OCI-LY7 (cell line): ENCODE measurements around the gene KCNB1. TPM values are rescaled to one million over a fixed set of nuclear protein-coding genes. Genes with fewer than 3 reads are reported as not detected.

Source experiments
- BruUV-seq: library from RNA; stranded (reverse); fragments of 400-500 nt; replicated peaks from 2 replicates; lab custom pipeline; 2021; lab: Mats Ljungman, UMichigan
- CTCF ChIA-PET: fragments of 300-600 bp; sonication (Branson Sonifier 250); formaldehyde crosslinking; loops from one replicate; lab custom pipeline; 2022; ENCODE audit warnings: antibody characterized with exemption; ENCODE audit not compliant: unreplicated experiment; lab: Charles Lee
- POLR2A ChIA-PET: fragments of 300-600 bp; sonication (Branson Sonifier 250); formaldehyde crosslinking; loops from one replicate; lab custom pipeline; 2022; ENCODE audit warnings: antibody characterized with exemption; lab: Charles Lee
- DNase-seq: peaks from one replicate; pipeline ENCODE4 v3.0.0-alpha.2; 2015; ENCODE audit warnings: low spot score
- H2AFZ ChIP-seq: fragments of 200-600 bp; sonication (generic), shearing (Covaris generic); 2 replicates; pipeline ENCODE4 v1.6.1; 2014; ENCODE audit warnings: mild to moderate bottlenecking, antibody characterized with exemption, low read length, moderate library complexity
- H3K27ac ChIP-seq: fragments of 200-600 bp; sonication (generic); 2 replicates; pipeline ENCODE4 v1.5.1; 2014; ENCODE audit warnings: mixed run types, low read depth, mild to moderate bottlenecking, moderate library complexity, low read length, inconsistent platforms; ENCODE audit not compliant: poor library complexity, severe bottlenecking
- H3K36me3 ChIP-seq: fragments of 200-600 bp; sonication (generic); 2 replicates; pipeline ENCODE4 v1.6.1; 2014; ENCODE audit warnings: mild to moderate bottlenecking, antibody characterized with exemption, low read length, moderate library complexity, mixed read lengths; ENCODE audit not compliant: insufficient read depth
- H3K4me1 ChIP-seq: fragments of 200-600 bp; sonication (generic); 2 replicates; pipeline ENCODE4 v1.5.1; 2014; ENCODE audit warnings: mild to moderate bottlenecking, low read length; ENCODE audit not compliant: insufficient read depth, poor library complexity, severe bottlenecking
- H3K4me2 ChIP-seq: fragments of 200-600 bp; sonication (generic); 2 replicates; pipeline ENCODE4 v1.6.1; 2014; ENCODE audit warnings: mild to moderate bottlenecking, low read length
- H3K4me3 ChIP-seq: fragments of 200-600 bp; sonication (generic); 2 replicates; pipeline ENCODE4 v1.5.1; 2014; ENCODE audit warnings: mild to moderate bottlenecking, low read depth, low read length; ENCODE audit not compliant: poor library complexity, severe bottlenecking
- H3K79me2 ChIP-seq: fragments of 200-600 bp; sonication (generic); 2 replicates; pipeline ENCODE4 v1.6.1; 2016; ENCODE audit warnings: low read depth, mild to moderate bottlenecking, low read length, moderate library complexity, mixed read lengths; ENCODE audit not compliant: insufficient read depth
- H3K9me2 ChIP-seq: fragments of 200-600 bp; sonication (generic); 2 replicates; pipeline ENCODE4 v1.6.1; 2016; ENCODE audit warnings: mild to moderate bottlenecking, low read length, mixed read lengths; ENCODE audit not compliant: insufficient read depth
- H3K9me3 ChIP-seq: fragments of 200-600 bp; sonication (generic); 2 replicates; pipeline ENCODE4 v1.6.1; 2014; ENCODE audit warnings: mild to moderate bottlenecking, mixed run types, low read length, mixed read lengths
- H4K20me1 ChIP-seq: fragments of 200-600 bp; sonication (generic); 2 replicates; pipeline ENCODE4 v1.6.1; 2014; ENCODE audit warnings: mild to moderate bottlenecking, antibody characterized with exemption, low read length, moderate library complexity, mixed read lengths; ENCODE audit not compliant: insufficient read depth
- CTCF ChIP-seq: fragments of 200-600 bp; sonication (generic); conservative IDR thresholded peaks from 2 replicates; pipeline ENCODE4 v1.5.1; 2014; ENCODE audit warnings: mild to moderate bottlenecking, antibody characterized with exemption, low read length, moderate library complexity, mixed read lengths
- EZH2phosphoT487 ChIP-seq: fragments of 200-600 bp; sonication (generic); IDR thresholded peaks from 2 replicates; pipeline ENCODE4 v1.6.1; 2018; ENCODE audit warnings: low read depth, borderline replicate concordance, mild to moderate bottlenecking, mixed run types, antibody characterized with exemption, low read length, moderate library complexity, mixed read lengths
- intact Hi-C: fragments of 100-400 bp; cut with micrococcal nuclease; formaldehyde crosslinking; loops from one replicate; pipeline ENCODE4 v1.10.0; 2022; ENCODE audit not compliant: unreplicated experiment
- total RNA-seq, 2 experiments: library from RNA; depleted of rRNA in 1 of 2; stranded (reverse); fragments of >200 nt in 1 of 2; shearing (Covaris generic) in 1 of 2; gene quantifications; 2 replicates each; pipeline ENCODE4 v1.2.3, GENCODE V29; 2014 to 2022

Gene KCNB1
- total RNA-seq, 2 experiments from 2014 or later, result not detected

- H3K79me2 ChIP-seq, result no peaks in the 10 kb centered on the region
- no peaks in the 10 kb centered on the region for H3K9me2 ChIP-seq
- POLR2A ChIA-PET, result no interaction called here
- H3K9me3 ChIP-seq, result no peaks in the 10 kb centered on the region
- no peaks in the 10 kb centered on the region for H3K4me1 ChIP-seq
- no peak overlapping the region for H3K27ac ChIP-seq
- CTCF ChIA-PET, result no interaction called here
- intact Hi-C loops, result no loop called here
- no peak overlapping the region for H2AFZ ChIP-seq
- TF ChIP-seq CTCF, result no peak
- no peak for TF ChIP-seq EZH2phosphoT487
- BruUV-seq, result no TSS peak
- no peaks in the 10 kb centered on the region for H4K20me1 ChIP-seq
- no peak overlapping the region for H3K4me2 ChIP-seq
- no peak for DNase-seq
- no peaks in the 10 kb centered on the region for H3K36me3 ChIP-seq
- H3K4me3 ChIP-seq, result no peak overlapping the region
Observed at GRCh38 chr20:49419785-49420184, 62.7 kb downstream of the KCNB1 start.

- Histone ChIP-seq H3K4me3 (no peak overlapping the region), H3K4me2 (no peak overlapping the region), H3K27ac (no peak overlapping the region), H3K79me2 (no peaks in the 10 kb centered on the region), H3K36me3 (no peaks in the 10 kb centered on the region), H3K9me2 (no peaks in the 10 kb centered on the region), H3K9me3 (no peaks in the 10 kb centered on the region), H2AFZ (no peak overlapping the region), H4K20me1 (no peaks in the 10 kb centered on the region), H3K4me1 (no peaks in the 10 kb centered on the region)
- intact Hi-C loops, result no loop called here
- ChIA-PET CTCF (no interaction called here), POLR2A (no interaction called here)
- DNase-seq, result no peak
- TF ChIP-seq CTCF, result no peak
- TF ChIP-seq EZH2phosphoT487, result no peak
- no TSS peak for BruUV-seq
Observed at GRCh38 chr20:49418809-49419208, 63.7 kb downstream of the KCNB1 start.

GRCh38 chr20:49417843-49418555 is 64.5 kb downstream of the KCNB1 start:
- no peak overlapping the region for H3K4me3 ChIP-seq
- DNase-seq, result no peak
- no peaks in the 10 kb centered on the region for H3K79me2 ChIP-seq
- CTCF ChIA-PET, result no interaction called here
- no peaks in the 10 kb centered on the region for H4K20me1 ChIP-seq
- H3K4me2 ChIP-seq, result no peak overlapping the region
- no peaks in the 10 kb centered on the region for H3K9me2 ChIP-seq
- no peak overlapping the region for H3K27ac ChIP-seq
- H3K4me1 ChIP-seq, result no peaks in the 10 kb centered on the region
- H3K36me3 ChIP-seq, result no peaks in the 10 kb centered on the region
- BruUV-seq, result no TSS peak
- POLR2A ChIA-PET, result interaction anchor here (0.6 to 1.5 kb wide), 2 partner anchors 15 to 19 kb away, joined by 3 to 4 read pairs; no protein-coding TSS in a partner anchor
- no peak overlapping the region for H2AFZ ChIP-seq
- intact Hi-C loops, result no loop called here
- no peaks in the 10 kb centered on the region for H3K9me3 ChIP-seq
- TF ChIP-seq EZH2phosphoT487 (no peak), CTCF (no peak)
